A549 (cell line): ENCODE measurements around the gene SH3RF1. TPM values are rescaled to one million over a fixed set of nuclear protein-coding genes. Genes with fewer than 3 reads are reported as not detected.

ENCODE experiments used
- ATAC-seq, 2 experiments: fragments of 200-7000 bp in 1 of 2; fragments of >200 bp in 1 of 2; cut with Nextera tagmentation in 1 of 2; cut with Tn5 transposase in 1 of 2; 3 replicates each; pipeline versions ENCODE4 v1.8.0 to v1.9.1; 2018 to 2020; ENCODE audit warnings: mild to moderate bottlenecking in 1 of 2, moderate library complexity in 1 of 2
- CTCF ChIA-PET: fragments of 300-600 bp; sonication (Branson Sonifier 250); formaldehyde crosslinking; extraction: SDS; loops from one replicate; lab custom pipeline; 2021; ENCODE audit warnings: antibody characterized with exemption, inconsistent platforms; lab: Yijun Ruan, JAX
- POLR2A ChIA-PET: fragments of 350-600 bp; formaldehyde crosslinking; extraction: SDS; loops from one replicate; lab custom pipeline; 2021; ENCODE audit warnings: antibody characterized with exemption, inconsistent platforms; lab: Yijun Ruan, JAX
- DNase-seq, 2 experiments: peaks; one replicate each; pipeline versions ENCODE4 v3.0.0 to v3.0.0-alpha.2; 2011 to 2016; ENCODE audit warnings: low read depth in 1 of 2, low spot score in 1 of 2
- FAIRE-seq: peaks from 2 replicates; lab custom pipeline; 2011; peaks lifted over from hg19 to GRCh38; lab: Jason Lieb, UNC
- H3K27ac ChIP-seq, 2 experiments: fragments of >200 bp; sonication (Bioruptor Twin); formaldehyde crosslinking; 3 replicates each; pipeline ENCODE4 v1.5.1; 2016 to 2017
- H3K4me1 ChIP-seq: fragments of >200 bp; sonication (Bioruptor Twin); formaldehyde crosslinking; 3 replicates; pipeline ENCODE4 v1.6.1; 2016
- H3K4me2 ChIP-seq: fragments of >200 bp; sonication (Bioruptor Twin); formaldehyde crosslinking; 3 replicates; pipeline ENCODE4 v1.6.1; 2016
- H3K4me3 ChIP-seq: fragments of >200 bp; sonication (Bioruptor Twin); formaldehyde crosslinking; 3 replicates; pipeline ENCODE4 v1.5.1; 2016
- H3K9me3 ChIP-seq: fragments of >200 bp; sonication (Bioruptor Twin); formaldehyde crosslinking; 3 replicates; pipeline ENCODE4 v1.6.1; 2016
- BHLHE40 ChIP-seq: IDR thresholded peaks from 2 replicates; pipeline ENCODE4 v1.6.1; 2012; ENCODE audit warnings: low read depth, low read length, inconsistent platforms
- CBX2 ChIP-seq: fragments of 200-600 bp; sonication (generic); IDR thresholded peaks from 2 replicates; pipeline ENCODE4 v1.6.1; 2016; ENCODE audit warnings: low read depth, mild to moderate bottlenecking, borderline replicate concordance
- CHD4 ChIP-seq: fragments of 200-600 bp; sonication (generic); IDR thresholded peaks from 2 replicates; pipeline ENCODE4 v1.6.1; 2016; ENCODE audit warnings: antibody characterized with exemption, mild to moderate bottlenecking, borderline replicate concordance
- CTCF ChIP-seq: fragments of >200 bp; sonication (Bioruptor Twin); formaldehyde crosslinking; IDR thresholded peaks from 3 replicates; pipeline ENCODE4 v1.5.1; 2016
- EHMT2 ChIP-seq: fragments of 200-600 bp; sonication (generic); IDR thresholded peaks from 2 replicates; pipeline ENCODE4 v1.6.1; 2016; ENCODE audit warnings: antibody characterized with exemption, low read depth, mild to moderate bottlenecking, moderate library complexity
- FOXS1 ChIP-seq: fragments of 250-450 bp; sonication (Bioruptor Pico); IDR thresholded peaks from 2 replicates; pipeline ENCODE4 v1.5.0; 2020; ENCODE audit warnings: mild to moderate bottlenecking, moderate library complexity
- HDAC2 ChIP-seq: fragments of 200-600 bp; sonication (generic); IDR thresholded peaks from 2 replicates; pipeline ENCODE4 v1.6.1; 2016
- HOXA7 ChIP-seq: fragments of 250-450 bp; sonication (Bioruptor Pico); IDR thresholded peaks from 2 replicates; pipeline ENCODE4 v1.5.0; 2020; ENCODE audit warnings: mild to moderate bottlenecking, moderate library complexity
- JUN ChIP-seq, 2 experiments: fragments of >200 bp; sonication (Bioruptor Twin); formaldehyde crosslinking; IDR thresholded peaks; 2 replicates in 1 of 2; 3 replicates in 1 of 2; pipeline ENCODE4 v1.6.1; 2016 to 2017
- JUNB ChIP-seq: fragments of >200 bp; sonication (Bioruptor Twin); formaldehyde crosslinking; IDR thresholded peaks from 2 replicates; pipeline ENCODE4 v1.6.1; 2016
- KDM1A ChIP-seq: fragments of 200-600 bp; sonication (generic); IDR thresholded peaks from 2 replicates; pipeline ENCODE4 v1.6.1; 2016; ENCODE audit warnings: low read depth, mild to moderate bottlenecking
- KDM5A ChIP-seq: fragments of 200-600 bp; sonication (generic); IDR thresholded peaks from 2 replicates; pipeline ENCODE4 v1.6.1; 2016; ENCODE audit warnings: antibody characterized with exemption, mild to moderate bottlenecking
- MAFK ChIP-seq: fragments of 450-650 bp; IDR thresholded peaks from 2 replicates; pipeline ENCODE4 v1.6.1; 2014; ENCODE audit not compliant: partially characterized antibody
- MYC ChIP-seq: IDR thresholded peaks from 2 replicates; pipeline ENCODE4 v1.6.1; 2012; ENCODE audit warnings: mild to moderate bottlenecking, inconsistent platforms, low read length, improper control_type of control experiment, borderline replicate concordance
- NFE2L2 ChIP-seq: fragments of 150-350 bp; conservative IDR thresholded peaks from 2 replicates; pipeline ENCODE4 v1.6.1; 2014; ENCODE audit warnings: low read length
- NPAS2 ChIP-seq: fragments of 250-450 bp; sonication (Bioruptor Pico); IDR thresholded peaks from 2 replicates; pipeline ENCODE4 v1.8.0; 2022; ENCODE audit warnings: mild to moderate bottlenecking, moderate library complexity, borderline replicate concordance
- PBX3 ChIP-seq: IDR thresholded peaks from 2 replicates; pipeline ENCODE4 v1.6.1; 2012
- RAD21 ChIP-seq, 2 experiments: fragments of >200 bp in 1 of 2; sonication (Bioruptor Twin) in 1 of 2; formaldehyde crosslinking in 1 of 2; IDR thresholded peaks in 1 of 2; conservative IDR thresholded peaks in 1 of 2; 2 replicates in 1 of 2; 3 replicates in 1 of 2; pipeline ENCODE4 v1.6.1; 2012 to 2018; ENCODE audit warnings: inconsistent platforms in 1 of 2
- RARB ChIP-seq: fragments of 250-450 bp; sonication (Bioruptor Pico); IDR thresholded peaks from 2 replicates; pipeline ENCODE4 v1.8.0; 2021; ENCODE audit warnings: mild to moderate bottlenecking, moderate library complexity
- RCOR1 ChIP-seq: fragments of 150-350 bp; IDR thresholded peaks from 2 replicates; pipeline ENCODE4 v1.6.1; 2014; ENCODE audit warnings: antibody characterized with exemption, low read length, low read depth
- RFX5 ChIP-seq: fragments of 450-650 bp; IDR thresholded peaks from 2 replicates; pipeline ENCODE4 v1.7.1; 2014; ENCODE audit warnings: antibody characterized with exemption, mild to moderate bottlenecking, moderate library complexity
- TFCP2L1 ChIP-seq: fragments of 250-450 bp; sonication (Bioruptor Pico); IDR thresholded peaks from 2 replicates; pipeline ENCODE4 v1.5.0; 2021; ENCODE audit warnings: mild to moderate bottlenecking
- ZFP36 ChIP-seq: fragments of 450-650 bp; IDR thresholded peaks from 2 replicates; pipeline ENCODE4 v1.6.1; 2014; ENCODE audit warnings: borderline replicate concordance; ENCODE audit not compliant: partially characterized antibody
- ZNF302 ChIP-seq: fragments of 250-450 bp; sonication (Bioruptor Pico); IDR thresholded peaks from 2 replicates; pipeline ENCODE4 v1.9.0; 2021; ENCODE audit warnings: inconsistent platforms, mild to moderate bottlenecking, moderate library complexity
- WGBS: methylation state at CpG from one replicate; pipeline ENCODE4 v1.1.6; 2017; ENCODE audit errors: missing lambda C conversion rate; 5-methylcytosine and 5-hydroxymethylcytosine counted together
- polyA plus RNA-seq, 4 experiments: library from polyadenylated mRNA; depleted of rRNA in 3 of 4; stranded (reverse); fragments of >200 nt; fragmentation: RNase III in 1 of 4; extraction: RNeasy Plus Mini Kit Qiagen cat#74134 plus additional on column Dnase treatment in 1 of 4; gene quantifications; 2 replicates in 3 of 4; 3 replicates in 1 of 4; pipeline ENCODE4 v1.2.3, GENCODE V29; 2011 to 2017

The SH3RF1 gene
- polyA plus RNA-seq, 2 of the 4 experiments (the other 2 are of a cell fraction): 8.0 to 15.1 TPM

- WGBS: 75% methylated on average over 2 of the region's 2 CpGs
- CTCF ChIA-PET: no interaction called here
- no peak for ATAC-seq
- Histone ChIP-seq H3K4me2 (no peak overlapping the region), H3K4me3 (no peak overlapping the region), H3K4me1 (peaks cover 30% of the 10 kb centered on the region), H3K9me3 (no peaks in the 10 kb centered on the region), H3K27ac (no peak overlapping the region; a peak in 1 of 6 replicates)
- DNase-seq: no peak
- FAIRE-seq: no peak
- POLR2A ChIA-PET: no interaction called here
- TF ChIP-seq JUNB (no peak), RFX5 (no peak), CHD4 (no peak), TFCP2L1 (CRISPR knock-in tag) (no peak), BHLHE40 (no peak)
Observed at GRCh38 chr4:169275180-169275579, 4.4 kb upstream of the SH3RF1 start.

GRCh38 chr4:169274033-169274432 is 3.3 kb upstream of the SH3RF1 start:
- H3K4me1 ChIP-seq: peaks cover 24% of the 10 kb centered on the region
- CTCF ChIA-PET: no interaction called here
- DNase-seq: no peak
- no peaks in the 10 kb centered on the region for H3K9me3 ChIP-seq
- no peak overlapping the region for H3K4me3 ChIP-seq
- POLR2A ChIA-PET: no interaction called here
- FAIRE-seq: no peak
- WGBS: 89% methylated on average over 3 of the region's 3 CpGs
- no peak overlapping the region for H3K27ac ChIP-seq
- ATAC-seq: no peak
- TF ChIP-seq CBX2 (no peak), HOXA7 (CRISPR knock-in tag) (no peak), KDM1A (no peak), EHMT2 (no peak), JUN (IDR thresholded peaks at IDR 0.05) (no peak), CTCF (no peak), NFE2L2 (no peak), RCOR1 (no peak), KDM5A (no peak), HDAC2 (no peak), FOXS1 (no peak), RARB (CRISPR knock-in tag) (no peak), RAD21 (conservative IDR thresholded peaks at IDR 0.05 in 1 of 2, IDR thresholded peaks at IDR 0.05 in 1 of 2) (no peak), PBX3 (no peak), ZNF302 (CRISPR knock-in tag) (no peak)
- H3K4me2 ChIP-seq: no peak overlapping the region

- POLR2A ChIA-PET: no interaction called here
- whole genome bisulfite sequencing: 48% methylated on average over 3 of the region's 3 CpGs
- H3K9me3 ChIP-seq: no peaks in the 10 kb centered on the region
- TF ChIP-seq ZFP36: no peak
- no peak for TF ChIP-seq KDM1A
- no peak for TF ChIP-seq RAD21 (conservative IDR thresholded peaks at IDR 0.05 in 1 of 2, IDR thresholded peaks at IDR 0.05 in 1 of 2)
- no peak for TF ChIP-seq NPAS2 (CRISPR knock-in tag)
- no peak for TF ChIP-seq MAFK
- TF ChIP-seq RARB (CRISPR knock-in tag): no peak
- TF ChIP-seq MYC: no peak
- CTCF ChIA-PET: interaction anchor here (0.9 to 1.2 kb wide), 3 partner anchors 12 to 152 kb away, joined by 3 read pairs; no protein-coding TSS in a partner anchor
- H3K4me1 ChIP-seq: peaks cover 30% of the 10 kb centered on the region
- ATAC-seq: no peak
- peak overlapping the region in 1 of 2 experiments; percentile 99; a peak in 4 of 6 replicates for H3K27ac ChIP-seq
- H3K4me3 ChIP-seq: no peak overlapping the region
- H3K4me2 ChIP-seq: peak overlapping the region; percentile 80
- FAIRE-seq: no peak
- no peak for DNase-seq
Observed at GRCh38 chr4:169272265-169272886, 1.6 kb upstream of the SH3RF1 start.
